ENCODE data around the gene PANX2.

The PANX2 gene

GRCh38 chr22:50216055-50216683 lies 45.6 kb downstream of the PANX2 start:
- DNase-seq (ENCODE audit: low read depth): no peak

GRCh38 chr22:50216684-50217520 lies 46.4 kb downstream of the PANX2 start:
- no peak for DNase-seq (ENCODE audit: low read depth)

- DNase-seq (ENCODE audit: low read depth): no peak
These were observed 47.1 kb downstream of the PANX2 start for GRCh38 chr22:50217543-50218152.

- no peak for DNase-seq (ENCODE audit: low read depth)
These were observed 47.8 kb downstream of the PANX2 start for GRCh38 chr22:50218153-50218995.

DNA sequence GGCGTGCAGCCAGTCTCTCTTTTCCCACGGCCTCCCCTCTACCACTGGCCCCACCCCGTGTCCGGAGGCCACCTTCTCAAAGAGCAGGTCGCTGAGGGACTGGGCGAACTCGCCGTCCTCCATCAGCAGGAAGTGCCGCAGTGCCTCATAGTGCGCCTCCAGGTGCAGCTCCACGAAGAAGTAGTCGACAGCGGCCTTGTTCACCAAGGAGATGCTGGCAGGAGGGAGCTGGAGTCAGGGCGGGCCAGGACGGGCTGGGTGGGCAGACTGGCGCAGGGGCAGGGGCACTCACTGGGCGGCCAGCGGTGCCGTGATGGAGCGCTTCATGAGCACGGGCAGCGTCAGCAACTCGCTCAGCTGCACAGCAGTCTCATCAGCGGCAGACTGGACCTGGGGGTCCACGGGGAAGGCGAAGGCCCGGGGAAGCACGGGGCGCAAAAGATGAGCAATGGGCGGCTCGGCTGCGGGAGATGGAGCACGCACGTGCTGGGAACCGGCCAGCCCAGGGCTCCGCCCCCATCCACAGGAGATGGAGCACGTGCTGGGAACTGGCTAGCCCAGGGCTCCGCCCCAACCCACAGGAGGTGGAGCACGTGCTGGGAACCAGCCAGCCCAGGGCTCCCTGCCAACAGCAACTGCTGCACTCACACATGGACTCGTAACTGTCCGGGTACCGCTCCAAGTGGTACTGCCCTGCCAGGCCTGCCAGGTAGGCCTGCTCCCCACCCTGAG lies 48.6 kb downstream of the PANX2 start:
- peak; percentile 87 for DNase-seq (ENCODE audit: low read depth)

DNA sequence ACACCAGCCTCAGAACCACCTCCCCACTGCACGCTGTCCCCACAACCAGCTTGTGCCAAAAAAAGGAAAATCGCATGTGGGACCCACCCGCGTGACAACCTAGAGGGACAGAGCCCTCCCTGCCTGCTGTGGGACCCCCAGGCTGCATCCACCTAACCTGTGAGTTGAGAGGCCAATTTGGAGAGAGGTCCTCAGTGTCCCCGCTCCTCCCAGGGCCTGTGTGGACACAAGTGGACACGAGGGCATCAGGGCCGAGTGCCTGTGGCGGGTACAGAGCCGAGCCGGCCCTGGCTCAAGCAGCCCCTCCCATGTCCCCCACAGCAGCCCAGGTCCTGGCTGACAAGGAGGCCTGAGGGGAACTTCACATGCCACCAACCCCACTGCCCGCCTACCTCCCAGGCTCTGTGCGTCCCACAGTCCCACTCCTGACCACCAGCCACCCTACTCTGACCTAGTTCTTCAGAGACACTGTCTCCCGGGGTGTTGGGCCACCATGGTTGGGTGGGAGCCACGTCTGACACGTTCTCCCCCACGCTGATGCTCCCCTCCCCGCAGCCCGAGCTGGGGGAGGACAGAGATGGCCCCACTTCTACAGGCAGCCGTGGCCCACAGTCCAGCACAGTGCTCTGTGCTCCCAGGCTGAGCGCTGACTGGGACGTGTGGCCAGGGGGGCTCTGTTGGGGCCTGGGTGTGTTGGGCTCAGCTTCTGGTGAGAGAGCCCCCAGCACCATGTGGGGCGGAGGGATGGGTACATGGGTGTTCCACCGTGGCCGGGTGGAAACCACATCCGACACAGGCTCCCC lies 49.5 kb downstream of the PANX2 start:
- DNase-seq (ENCODE audit: low read depth): no peak

GRCh38 chr22:50220603-50221409 lies 50.3 kb downstream of the PANX2 start:
- DNase-seq (ENCODE audit: low read depth): no peak

- DNase-seq (ENCODE audit: low read depth): no peak
These were observed 51.1 kb downstream of the PANX2 start for GRCh38 chr22:50221410-50222300.

DNA sequence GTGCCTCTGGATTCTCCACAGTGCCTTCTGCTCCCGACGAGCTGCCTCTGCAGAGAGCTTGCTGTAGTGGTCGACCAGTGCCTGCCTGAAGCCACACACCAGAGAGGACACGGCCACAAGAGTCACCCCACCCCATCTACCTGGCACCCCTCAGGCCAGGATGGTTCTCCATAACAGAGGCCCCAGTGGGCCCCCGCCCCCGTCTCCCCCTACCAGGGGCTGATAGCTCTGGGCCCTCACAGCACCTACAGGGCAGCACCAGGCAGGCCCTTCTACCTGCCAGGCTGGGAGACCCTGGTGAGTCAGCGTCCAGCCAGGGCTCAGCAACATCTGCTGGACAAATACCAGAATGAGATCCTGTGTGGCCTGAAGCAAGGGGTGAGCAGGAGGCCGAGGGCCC lies 52.0 kb downstream of the PANX2 start:
- no peak for DNase-seq (ENCODE audit: low read depth)

DNA sequence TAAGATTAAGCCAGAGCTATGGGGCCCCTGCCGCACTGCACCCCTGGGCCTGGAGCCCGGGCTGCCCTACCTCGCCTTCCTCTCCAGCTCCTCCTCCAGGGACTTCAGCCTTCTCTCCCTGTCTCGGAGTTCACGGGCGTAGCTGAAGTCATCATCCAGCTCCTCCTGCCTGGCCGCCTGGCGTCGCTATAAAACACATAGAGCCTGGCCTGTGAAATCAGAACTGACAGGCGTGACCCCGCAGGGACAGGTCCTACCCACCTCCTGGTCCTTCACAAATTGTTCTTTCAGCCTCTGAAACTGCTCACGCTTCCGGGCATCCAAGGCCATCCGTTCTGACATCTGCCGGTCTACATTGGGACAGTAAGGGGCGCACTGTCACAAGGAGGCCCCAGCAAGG lies 53.5 kb downstream of the PANX2 start:
- DNase-seq (ENCODE audit: low read depth): no peak

- no peak for DNase-seq (ENCODE audit: low read depth)
These were observed 54.9 kb downstream of the PANX2 start for GRCh38 chr22:50225200-50225969.

DNA sequence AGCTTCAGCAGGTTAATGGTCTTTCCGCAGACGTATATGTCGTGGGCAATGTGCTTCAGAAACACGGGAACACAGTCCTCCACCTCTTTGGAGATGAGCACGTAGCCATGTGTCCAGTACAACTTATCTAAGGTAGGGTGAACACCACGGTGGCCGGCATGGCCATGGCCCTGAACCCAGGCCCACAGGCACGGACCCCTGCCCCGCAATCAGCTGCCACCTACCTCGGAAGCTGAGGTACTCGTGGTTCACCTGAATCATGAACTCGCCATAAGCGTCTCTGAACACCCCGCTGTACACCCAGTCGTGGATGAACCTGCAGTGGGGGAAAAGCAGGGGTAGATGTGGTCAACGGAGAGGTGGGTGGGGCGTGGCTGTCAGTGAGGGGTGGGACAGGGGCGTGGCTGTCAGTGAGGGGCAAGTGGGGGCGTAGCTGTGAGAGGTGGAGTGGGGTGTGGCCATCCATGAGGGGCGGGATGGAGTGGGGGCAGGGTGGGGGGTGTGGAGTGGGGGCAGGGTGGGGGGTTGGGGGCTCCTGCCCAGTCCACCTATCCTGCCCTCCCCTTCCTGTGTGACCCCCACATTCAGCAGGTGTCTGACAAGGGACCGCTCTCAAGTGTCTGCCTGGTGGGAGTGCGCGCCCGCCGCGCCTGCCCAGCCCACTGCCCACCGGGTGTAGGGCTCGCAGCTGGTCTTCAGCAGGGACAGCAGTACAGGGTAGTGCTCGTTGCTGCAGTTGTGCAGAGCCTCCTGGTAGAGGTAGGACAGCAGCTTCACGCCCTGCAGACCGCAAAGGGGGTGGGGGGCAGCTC lies 55.7 kb downstream of the PANX2 start:
- no peak for DNase-seq (ENCODE audit: low read depth)

DNA sequence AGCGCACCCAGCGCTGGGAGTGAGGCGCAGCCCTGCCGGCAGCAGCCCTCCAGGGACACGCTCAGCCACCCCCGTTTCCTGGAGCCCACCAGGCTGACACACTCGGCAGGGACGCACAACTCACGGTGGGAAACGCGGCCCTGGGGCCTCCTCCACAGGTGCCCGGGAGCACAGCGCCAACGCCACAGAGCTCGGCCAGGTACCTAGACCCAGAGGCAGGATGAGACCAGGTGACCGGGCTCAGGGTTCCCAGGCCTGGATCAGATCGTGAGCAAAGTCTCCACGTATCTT lies 56.3 kb downstream of the PANX2 start:
- no peak for DNase-seq (ENCODE audit: low read depth)

- no peak for DNase-seq (ENCODE audit: low read depth)
These were observed 57.2 kb downstream of the PANX2 start for GRCh38 chr22:50227579-50228215.

- DNase-seq (ENCODE audit: low read depth): no peak
These were observed 57.8 kb downstream of the PANX2 start for GRCh38 chr22:50228366-50228765.

- DNase-seq (ENCODE audit: low read depth): no peak
These were observed 58.8 kb downstream of the PANX2 start for GRCh38 chr22:50229370-50229769.
